T-helper 17 cell (primary cell): ENCODE results near the gene CDC42SE2. TPM values are rescaled to one million over a fixed set of nuclear protein-coding genes. Genes with fewer than 3 reads are reported as not detected.
"Not testable (repeated sequence)": the region's sequence is repeated elsewhere in the genome, so short reads cannot be mapped to it uniquely, and the experiment has no call there.

ENCODE experiments used
- ATAC-seq: fragments of 150-1000 bp; cut with Tn5 transposase; 2 replicates; pipeline ENCODE4 v1.10.0; 2021; ENCODE audit warnings: mild to moderate bottlenecking, moderate library complexity
- DNase-seq, 3 donors: peaks; one replicate each; pipeline versions ENCODE4 v3.0.0 to v3.0.0-alpha.2; 2020 to 2021
- H3K9me3 ChIP-seq: one replicate; pipeline ENCODE4 v1.7.0; 2013; ENCODE audit warnings: low read length, mild to moderate bottlenecking; ENCODE audit not compliant: control insufficient read depth, poor library complexity, severe bottlenecking
- H3K27ac Mint-ChIP-seq: one replicate; pipeline ENCODE4 v1.8.0; 2022; ENCODE audit warnings: mild to moderate bottlenecking, moderate library complexity, mixed read lengths
- H3K27me3 Mint-ChIP-seq: one replicate; pipeline ENCODE4 v1.8.0; 2022; ENCODE audit warnings: mixed read lengths
- H3K36me3 Mint-ChIP-seq: one replicate; pipeline ENCODE4 v1.8.0; 2022; ENCODE audit warnings: low read depth, mixed read lengths
- H3K4me1 Mint-ChIP-seq: one replicate; pipeline ENCODE4 v1.8.0; 2022; ENCODE audit warnings: mild to moderate bottlenecking, mixed read lengths
- H3K4me3 Mint-ChIP-seq: one replicate; pipeline ENCODE4 v1.8.0; 2022; ENCODE audit warnings: mild to moderate bottlenecking, moderate library complexity, mixed read lengths
- total RNA-seq, 4 donors: library from RNA in 2 of 4; stranded (reverse) in 2 of 4; gene quantifications; one replicate each; pipeline ENCODE4 v1.2.3 and lab custom pipeline; 2022 to 2026

CDC42SE2 gene
- total RNA-seq, 2 donors from 2014 or later = 215 to 245 TPM

DNA sequence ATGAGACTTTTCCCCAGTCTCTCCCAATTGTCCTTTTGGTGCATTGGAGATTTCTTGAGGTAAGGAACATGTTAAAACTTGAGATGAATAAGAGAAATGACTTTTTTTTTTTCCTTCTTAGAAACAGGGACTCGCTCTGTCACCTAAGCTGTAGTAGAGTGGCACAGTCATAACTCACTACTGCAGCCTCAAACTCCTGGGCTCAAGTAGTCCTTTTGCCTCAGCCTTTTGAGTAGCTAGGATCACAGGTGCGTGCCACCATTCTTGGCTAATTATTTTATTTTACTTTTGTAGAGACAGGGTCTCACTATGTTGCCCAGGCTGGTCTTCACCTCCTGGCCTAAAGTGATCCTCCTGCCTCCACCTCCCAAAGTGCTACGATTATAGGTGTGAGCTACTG is 25.9 kb downstream of the CDC42SE2 start:
- peak; percentile 58 for ATAC-seq
- DNase-seq = no peak
- Mint-ChIP-seq H3K36me3 (peaks cover 2% of the 10 kb centered on the region), H3K27ac (peak overlapping the region; percentile 93), H3K4me1 (peaks cover 42% of the 10 kb centered on the region), H3K4me3 (peak overlapping the region; percentile 87), H3K27me3 (no peaks in the 10 kb centered on the region)
- H3K9me3 ChIP-seq = no peaks in the 10 kb centered on the region

DNA sequence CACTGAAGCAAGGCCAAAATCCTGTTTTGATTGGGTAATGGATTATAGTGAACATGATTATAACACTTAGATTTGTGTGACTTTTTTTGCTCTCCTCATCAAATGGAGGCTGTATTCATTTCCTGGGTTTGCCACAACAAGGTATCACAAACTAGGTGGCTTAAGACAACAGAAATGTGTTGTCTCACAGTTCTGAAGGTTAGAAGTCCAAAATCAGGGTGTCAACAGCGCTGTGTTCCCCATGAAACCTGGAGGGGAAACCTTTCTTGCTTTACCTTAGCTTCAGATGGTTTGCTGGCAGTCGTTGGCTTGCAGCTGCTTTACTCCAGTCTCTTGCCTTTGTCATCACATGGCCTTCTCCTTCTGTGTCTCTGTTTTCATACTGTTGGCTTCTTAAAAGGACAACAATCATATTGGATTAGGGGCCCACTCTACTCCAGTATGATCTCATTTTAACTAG is 32.4 kb downstream of the CDC42SE2 start:
- Mint-ChIP-seq H3K27me3 (no peaks in the 10 kb centered on the region), H3K4me3 (peak overlapping the region; percentile 65), H3K4me1 (peaks cover 48% of the 10 kb centered on the region), H3K36me3 (peaks cover 2% of the 10 kb centered on the region), H3K27ac (peak overlapping the region; percentile 93)
- peak; percentile 66 for ATAC-seq
- H3K9me3 ChIP-seq = no peaks in the 10 kb centered on the region
- DNase-seq = no peak

DNA sequence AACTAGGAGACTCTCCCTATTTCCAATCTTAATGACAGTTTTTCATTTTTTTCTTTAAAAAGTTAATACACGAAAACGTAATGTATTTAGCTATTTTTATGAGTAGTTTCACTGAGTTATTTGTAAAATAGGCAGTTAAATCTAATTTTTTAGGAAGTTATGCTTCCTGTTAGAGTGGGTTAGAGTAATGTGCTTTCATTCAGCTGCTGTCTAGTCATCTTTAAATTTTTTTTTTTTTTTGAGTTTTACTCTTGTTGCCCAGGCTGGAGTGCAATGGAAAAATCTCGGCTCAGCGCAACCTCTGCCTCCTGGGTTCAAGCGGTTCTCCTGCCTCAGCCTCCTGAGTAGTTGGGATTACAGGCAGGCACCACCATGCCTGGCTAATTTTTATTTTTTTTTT is 34.0 kb downstream of the CDC42SE2 start:
- Mint-ChIP-seq H3K27me3 (no peaks in the 10 kb centered on the region), H3K36me3 (peaks cover 2% of the 10 kb centered on the region), H3K4me1 (peaks cover 48% of the 10 kb centered on the region), H3K27ac (peak overlapping the region; percentile 93), H3K4me3 (no peak overlapping the region)
- DNase-seq (no peak), ATAC-seq (no peak)
- no peaks in the 10 kb centered on the region for H3K9me3 ChIP-seq

DNA sequence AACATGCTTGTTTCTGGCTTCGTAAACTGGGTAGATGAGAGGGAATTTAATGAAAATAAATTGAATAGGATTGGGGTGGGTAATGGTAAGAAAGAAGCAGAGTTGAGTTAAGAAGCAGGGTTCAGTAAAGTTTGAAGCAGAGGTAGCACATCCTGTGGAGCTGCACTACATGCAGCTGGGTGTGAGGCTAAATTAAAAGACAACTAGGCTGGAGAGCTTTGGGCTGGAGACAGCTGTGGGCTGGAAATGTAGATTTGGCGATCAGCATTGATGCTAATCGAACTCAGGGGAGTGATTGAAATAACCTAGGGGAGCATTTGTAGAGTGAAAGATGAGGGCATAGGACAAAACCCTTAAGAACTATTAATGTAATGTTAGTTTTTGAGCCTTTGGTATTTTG is 35.6 kb downstream of the CDC42SE2 start:
- Mint-ChIP-seq H3K27me3 (no peaks in the 10 kb centered on the region), H3K36me3 (peaks cover 2% of the 10 kb centered on the region)
- no peak for ATAC-seq

DNA sequence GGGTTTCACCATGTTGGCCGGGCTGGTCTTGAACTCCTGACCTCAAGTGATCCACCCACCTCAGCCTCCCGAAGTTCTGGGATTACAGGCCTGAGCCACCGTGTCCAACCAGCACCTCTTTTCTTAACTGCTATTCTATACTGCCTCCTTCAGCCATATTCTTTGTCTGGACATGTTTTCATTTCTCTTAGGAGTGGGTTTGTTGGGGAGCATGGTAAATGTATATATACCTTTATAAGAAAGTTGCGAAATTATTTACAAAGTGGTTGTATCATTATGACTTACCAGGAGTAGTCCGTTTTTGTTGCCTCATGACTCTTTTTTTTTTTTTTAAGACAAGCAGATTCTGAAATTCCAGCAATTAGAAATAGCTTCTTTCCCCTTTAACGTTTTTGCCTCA is 38.7 kb downstream of the CDC42SE2 start:
- Mint-ChIP-seq H3K27ac (peak overlapping the region; percentile 81), H3K4me3 (peak overlapping the region; percentile 77), H3K36me3 (peaks cover 2% of the 10 kb centered on the region), H3K4me1 (peaks cover 47% of the 10 kb centered on the region), H3K27me3 (no peaks in the 10 kb centered on the region)
- H3K9me3 ChIP-seq = no peaks in the 10 kb centered on the region
- DNase-seq (no peak), ATAC-seq (no peak)

More for the DNA sequence above, 35.6 kb downstream of the CDC42SE2 start:
- Mint-ChIP-seq H3K27ac (peak overlapping the region; percentile 93), H3K4me3 (peak overlapping the region; percentile 58), H3K4me1 (peaks cover 46% of the 10 kb centered on the region)
- no peak for DNase-seq
- H3K9me3 ChIP-seq = no peaks in the 10 kb centered on the region

DNA sequence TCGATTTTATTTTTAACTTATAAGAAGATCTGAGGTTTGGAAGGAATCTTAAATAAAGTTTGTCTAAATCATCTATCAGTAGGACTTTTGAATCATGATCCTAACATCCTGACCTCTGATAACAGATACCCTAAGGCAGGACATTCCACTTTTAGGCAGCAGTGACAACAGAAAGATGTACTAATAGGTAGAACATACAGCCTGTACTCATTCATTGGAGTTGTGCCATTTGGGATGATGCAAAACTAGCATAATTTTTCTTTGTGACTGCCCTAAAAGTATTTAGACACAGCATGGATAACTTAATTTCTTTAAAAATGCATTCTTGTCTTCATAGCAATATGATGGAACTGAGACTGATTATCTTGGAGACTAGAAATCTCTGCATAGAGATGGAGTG is 39.7 kb downstream of the CDC42SE2 start:
- DNase-seq (no peak), ATAC-seq (no peak)
- Mint-ChIP-seq H3K36me3 (peaks cover 2% of the 10 kb centered on the region), H3K4me3 (no peak overlapping the region), H3K27me3 (no peaks in the 10 kb centered on the region), H3K4me1 (peaks cover 52% of the 10 kb centered on the region), H3K27ac (peak overlapping the region; percentile 81)
- H3K9me3 ChIP-seq = no peaks in the 10 kb centered on the region

DNA sequence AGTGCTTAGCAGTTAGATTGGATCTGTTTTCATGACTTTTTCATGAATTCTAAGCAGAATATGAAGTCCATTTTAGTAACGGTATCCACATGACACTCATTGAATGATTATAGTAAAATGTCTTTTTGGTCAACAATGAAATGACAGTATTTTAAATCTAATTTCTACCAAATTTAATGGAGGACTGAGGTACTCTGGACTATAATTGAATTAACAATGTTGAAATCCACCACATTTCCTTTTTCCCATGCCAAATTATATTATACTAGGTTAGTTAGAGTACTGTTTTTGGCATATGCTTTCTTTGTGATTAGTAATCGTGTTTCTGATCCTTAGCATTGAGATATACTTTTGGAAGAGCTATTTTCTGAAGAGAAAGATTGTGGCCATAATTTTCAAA is 40.6 kb downstream of the CDC42SE2 start:
- no peaks in the 10 kb centered on the region for H3K36me3 Mint-ChIP-seq
- DNase-seq = no peak
- H3K27me3 Mint-ChIP-seq = no peaks in the 10 kb centered on the region
- H3K27ac Mint-ChIP-seq = peak overlapping the region; percentile 49
- peaks cover 43% of the 10 kb centered on the region for H3K4me1 Mint-ChIP-seq
- ATAC-seq = no peak
- H3K9me3 ChIP-seq = no peaks in the 10 kb centered on the region
- peak overlapping the region; percentile 21 for H3K4me3 Mint-ChIP-seq

DNA sequence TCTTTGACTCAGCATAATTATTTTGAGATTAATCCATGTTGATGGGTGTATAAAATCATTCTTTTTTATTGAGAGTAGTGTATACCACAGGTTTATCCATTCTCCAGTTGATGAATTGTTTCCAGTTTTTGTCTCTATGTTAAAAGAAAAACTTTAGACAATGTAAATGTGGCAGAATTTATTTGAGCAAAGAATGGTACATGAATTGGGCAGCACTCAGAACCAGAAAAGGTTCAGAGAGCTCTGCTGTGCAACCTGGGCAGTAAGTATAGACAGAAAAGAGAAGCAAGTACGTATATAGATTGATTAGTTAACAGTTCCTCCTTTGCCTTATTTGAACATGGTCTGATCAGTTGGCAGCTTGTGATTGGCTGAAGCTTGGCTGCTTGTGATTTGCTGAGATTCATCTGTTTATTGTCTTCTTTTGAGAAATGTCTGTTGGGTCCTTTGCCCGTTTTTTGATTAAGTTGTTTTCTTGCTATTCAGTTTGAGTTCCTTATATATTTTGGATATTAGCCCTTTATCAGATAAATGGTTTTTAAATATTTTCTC is 41.4 kb downstream of the CDC42SE2 start:
- H3K9me3 ChIP-seq = no peaks in the 10 kb centered on the region
- no peak for DNase-seq
- H3K36me3 Mint-ChIP-seq = no peaks in the 10 kb centered on the region
- peaks cover 36% of the 10 kb centered on the region for H3K4me1 Mint-ChIP-seq
- H3K27me3 Mint-ChIP-seq = no peaks in the 10 kb centered on the region
- peak overlapping the region; percentile 78 for H3K4me3 Mint-ChIP-seq
- ATAC-seq = peak; percentile 58
- peak overlapping the region; percentile 49 for H3K27ac Mint-ChIP-seq

DNA sequence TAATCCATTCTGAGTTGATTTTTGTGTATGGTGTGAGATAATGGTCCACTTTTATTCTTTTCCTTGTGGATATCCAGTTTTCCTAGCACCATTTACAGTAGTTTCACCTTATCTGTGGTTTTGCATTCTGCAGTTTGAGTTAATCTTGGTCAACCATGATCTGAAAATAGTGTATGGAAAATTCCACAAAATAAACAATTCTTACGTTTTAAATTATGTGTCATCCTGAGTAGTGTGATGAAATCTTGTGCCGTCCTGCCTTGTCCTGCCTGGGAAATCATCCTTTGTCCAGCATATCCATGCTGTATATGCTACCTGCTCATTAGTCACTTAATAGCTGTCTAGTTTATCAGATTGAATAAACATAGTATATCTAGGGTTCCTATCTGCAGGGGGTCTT is 42.1 kb downstream of the CDC42SE2 start:
- no peaks in the 10 kb centered on the region for H3K9me3 ChIP-seq
- DNase-seq = no peak
- H3K4me1 Mint-ChIP-seq = peaks cover 36% of the 10 kb centered on the region
- H3K36me3 Mint-ChIP-seq = no peaks in the 10 kb centered on the region
- peak overlapping the region; percentile 78 for H3K4me3 Mint-ChIP-seq
- peak overlapping the region; percentile 49 for H3K27ac Mint-ChIP-seq
- no peaks in the 10 kb centered on the region for H3K27me3 Mint-ChIP-seq
- ATAC-seq = peak; percentile 14

DNA sequence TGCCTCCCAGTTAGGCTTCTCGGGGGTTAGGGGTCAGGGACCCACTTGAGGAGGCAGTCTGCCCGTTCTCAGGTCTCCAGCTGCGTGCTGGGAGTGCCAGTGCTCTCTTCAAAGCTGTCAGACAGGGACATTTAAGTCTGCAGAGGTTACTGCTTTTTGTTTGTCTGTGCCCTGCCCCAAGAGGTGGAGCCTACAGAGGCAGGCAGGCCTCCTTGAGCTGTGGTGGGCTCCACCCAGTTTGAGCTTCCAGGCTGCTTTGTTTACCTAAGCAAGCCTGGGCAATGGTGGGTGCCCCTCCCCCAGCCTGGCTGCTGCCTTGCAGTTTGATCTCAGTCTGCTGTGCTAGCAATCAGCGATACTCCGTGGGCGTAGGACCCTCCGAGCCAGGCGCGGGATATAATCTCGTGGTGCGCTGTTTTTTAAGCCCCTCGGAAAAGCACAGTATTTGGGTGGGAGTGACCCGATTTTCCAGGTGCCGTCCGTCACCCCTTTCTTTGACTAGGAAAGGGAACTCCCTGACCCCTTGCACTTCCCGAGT is 48.5 kb downstream of the CDC42SE2 start:
- ATAC-seq = peak; percentile 53
- not testable (repeated sequence) for H3K36me3 Mint-ChIP-seq, H3K27me3 Mint-ChIP-seq, H3K9me3 ChIP-seq
- peaks cover 56% of the 10 kb centered on the region for H3K4me1 Mint-ChIP-seq
- peak in 2 of 3 donors; percentile 23 to 52 for DNase-seq
- peak overlapping the region; percentile 93 for H3K4me3 Mint-ChIP-seq
- peak overlapping the region; percentile 97 for H3K27ac Mint-ChIP-seq

DNA sequence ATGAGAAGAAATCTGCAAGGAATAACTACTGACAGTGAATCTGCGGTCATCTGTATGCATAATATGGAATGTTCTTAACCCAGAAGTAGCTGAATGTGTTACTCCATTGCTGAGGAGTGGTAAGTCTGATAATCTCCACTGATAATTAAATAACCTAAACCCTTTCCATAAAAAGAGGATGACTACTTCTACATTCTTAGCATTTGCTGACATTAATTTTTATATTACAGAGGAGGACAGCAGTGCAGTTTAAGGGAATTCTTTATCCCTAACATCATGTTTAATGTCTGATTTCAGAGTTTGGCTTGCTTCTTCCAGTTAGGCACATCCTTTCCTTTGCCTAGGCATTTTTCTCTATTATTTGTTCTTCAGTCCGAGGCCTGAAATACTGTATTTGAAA is 52.2 kb downstream of the CDC42SE2 start:
- peaks cover 54% of the 10 kb centered on the region for H3K4me1 Mint-ChIP-seq
- H3K9me3 ChIP-seq = no peaks in the 10 kb centered on the region
- ATAC-seq (no peak), DNase-seq (no peak)
- no peak overlapping the region for H3K4me3 Mint-ChIP-seq
- no peaks in the 10 kb centered on the region for H3K27me3 Mint-ChIP-seq
- peak overlapping the region; percentile 76 for H3K27ac Mint-ChIP-seq
- H3K36me3 Mint-ChIP-seq = peaks cover 10% of the 10 kb centered on the region

DNA sequence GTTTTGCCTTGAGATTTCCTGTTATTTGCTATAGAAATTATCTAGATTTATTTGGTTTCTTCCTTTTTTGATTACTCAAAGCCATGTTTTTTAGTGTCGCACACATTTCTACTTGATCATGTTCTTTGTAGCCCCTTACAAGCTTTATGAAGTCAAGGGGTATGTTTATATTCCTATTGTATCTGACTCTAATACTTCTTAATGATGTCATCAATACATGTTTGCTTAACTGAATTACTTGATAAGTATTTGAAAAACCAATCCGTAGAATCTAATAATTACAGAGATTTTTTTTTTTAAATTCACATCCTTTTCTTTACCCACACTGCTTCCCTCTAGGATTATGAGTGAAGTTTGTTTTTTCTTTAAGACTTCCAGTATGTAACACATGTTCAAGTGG is 53.0 kb downstream of the CDC42SE2 start:
- H3K4me3 Mint-ChIP-seq = peak overlapping the region; percentile 21
- DNase-seq (no peak), ATAC-seq (no peak)
- peaks cover 54% of the 10 kb centered on the region for H3K4me1 Mint-ChIP-seq
- peaks cover 8% of the 10 kb centered on the region for H3K36me3 Mint-ChIP-seq
- H3K27ac Mint-ChIP-seq = peak overlapping the region; percentile 69
- H3K9me3 ChIP-seq = no peaks in the 10 kb centered on the region
- H3K27me3 Mint-ChIP-seq = no peaks in the 10 kb centered on the region

DNA sequence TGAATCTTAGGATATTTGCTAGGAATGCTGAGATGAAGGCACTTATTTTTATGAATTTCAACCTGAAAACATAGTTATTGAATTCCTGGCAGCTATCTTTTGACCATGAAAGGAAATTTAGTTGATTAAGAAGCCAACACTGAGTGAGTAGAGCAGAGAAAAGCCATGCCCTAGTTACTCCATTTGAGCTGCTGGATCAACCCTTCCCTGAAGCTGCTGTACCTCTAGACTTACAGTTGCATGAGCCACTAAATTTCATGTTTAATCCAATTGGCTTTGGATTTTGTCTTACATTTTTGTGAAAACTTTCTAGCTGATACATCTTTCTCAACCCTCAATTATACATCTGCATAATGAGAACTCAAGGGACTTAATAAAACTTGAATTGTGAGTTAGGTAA is 54.6 kb downstream of the CDC42SE2 start:
- peak overlapping the region; percentile 69 for H3K27ac Mint-ChIP-seq

DNA sequence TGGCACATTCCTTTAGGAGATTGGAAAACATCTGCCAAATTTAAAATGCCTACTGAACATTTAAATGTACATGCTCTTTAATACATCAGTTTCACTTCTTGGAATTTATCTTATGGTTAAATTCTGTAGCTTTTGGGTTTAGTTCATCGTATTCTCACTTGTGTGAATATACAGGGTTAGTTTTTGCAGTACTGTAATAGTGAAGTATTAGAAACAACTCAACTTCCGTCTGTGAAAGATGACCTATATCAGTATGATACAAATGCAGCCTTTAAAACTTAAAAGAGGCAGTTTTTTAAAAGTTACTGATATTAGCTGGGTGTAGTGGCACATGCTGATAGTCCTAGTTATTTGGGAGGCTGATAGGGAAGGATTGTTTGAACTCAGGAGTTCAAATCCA is 57.2 kb downstream of the CDC42SE2 start:
- Mint-ChIP-seq H3K4me1 (peaks cover 44% of the 10 kb centered on the region), H3K36me3 (peaks cover 5% of the 10 kb centered on the region), H3K4me3 (peak overlapping the region; percentile 8), H3K27me3 (no peaks in the 10 kb centered on the region), H3K27ac (peak overlapping the region; percentile 89)
- ATAC-seq (peak; percentile 13), DNase-seq (no peak)
- H3K9me3 ChIP-seq = no peaks in the 10 kb centered on the region

More for the DNA sequence above, 54.6 kb downstream of the CDC42SE2 start:
- peaks cover 47% of the 10 kb centered on the region for H3K4me1 Mint-ChIP-seq
- DNase-seq (no peak), ATAC-seq (no peak)
- no peaks in the 10 kb centered on the region for H3K9me3 ChIP-seq
- H3K4me3 Mint-ChIP-seq = no peak overlapping the region
- peaks cover 8% of the 10 kb centered on the region for H3K36me3 Mint-ChIP-seq
- H3K27me3 Mint-ChIP-seq = no peaks in the 10 kb centered on the region
